Stimulated activated CD8-positive, alpha-beta memory T cell treated with anti-CD3 and anti-CD28 coated beads, Interleukin-4, amount 100 ng/mL, for 24 hours (primary cell): ENCODE measurements around the gene EXOC1L.
"Not testable (repeated sequence)": the region's sequence is repeated elsewhere in the genome, so short reads cannot be mapped to it uniquely, and the experiment has no call there.

Experiments
- DNase-seq: peaks from one replicate; pipeline ENCODE4 v3.0.0-alpha.2; 2020; ENCODE audit warnings: low read depth

EXOC1L gene

DNA sequence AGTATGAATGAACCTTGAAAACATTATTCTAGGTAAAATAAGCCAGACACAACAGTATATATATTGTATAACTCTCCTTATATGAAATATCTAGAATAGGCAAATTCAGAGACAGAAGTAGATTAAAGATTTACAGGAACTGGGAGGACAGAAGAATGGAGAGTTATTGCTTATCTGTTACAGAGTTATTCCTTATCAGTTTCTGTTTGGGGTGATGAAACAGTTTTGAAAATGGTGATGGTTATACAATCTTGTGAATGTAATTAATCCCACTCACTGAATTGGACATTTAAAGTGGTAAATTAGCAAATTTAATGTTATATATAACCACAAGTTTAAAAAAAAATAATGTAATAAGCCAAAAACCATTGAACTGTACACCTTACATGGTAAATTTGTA, 19.4 kb downstream of the EXOC1L start:
- no peak for DNase-seq

GRCh38 chr4:55840956-55841355, 21.4 kb downstream of the EXOC1L start:
- DNase-seq, result no peak

- DNase-seq, result not testable (repeated sequence)
Measured at GRCh38 chr4:55841373-55842239, 22.0 kb downstream of the EXOC1L start.

- DNase-seq, result not testable (repeated sequence)
Measured at GRCh38 chr4:55842312-55842711, 22.7 kb downstream of the EXOC1L start.

- DNase-seq, result no peak
Measured at GRCh38 chr4:55849724-55850123, 30.1 kb downstream of the EXOC1L start.

DNA sequence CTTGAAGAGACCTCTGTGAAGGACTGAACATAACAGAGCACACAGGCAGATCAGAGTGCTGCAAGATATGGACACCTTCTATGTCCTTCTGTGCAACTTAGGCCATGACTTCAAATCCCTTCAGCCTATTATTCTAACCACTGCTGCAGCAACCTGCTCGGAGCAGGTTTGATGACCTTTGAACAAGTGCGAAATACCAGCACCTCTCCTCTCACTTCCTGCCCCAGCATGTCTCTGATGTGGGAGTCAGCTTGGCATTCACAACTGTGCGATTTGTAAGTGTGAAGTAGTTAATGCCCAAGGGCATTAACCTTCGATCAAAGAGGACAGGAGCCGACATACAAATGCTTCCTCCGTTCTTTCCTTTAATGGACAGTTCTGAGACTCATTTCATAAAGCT, 32.3 kb downstream of the EXOC1L start:
- peak; percentile 1 for DNase-seq

- DNase-seq, result peak; percentile 98
Measured at GRCh38 chr4:55853484-55854046, 34.0 kb downstream of the EXOC1L start, which contains the start of gene EXOC1. Gene EXOC1 (plus strand): TSS chr4:55853648. CDS start chr4:55858324, 4,676 bp downstream.

DNA sequence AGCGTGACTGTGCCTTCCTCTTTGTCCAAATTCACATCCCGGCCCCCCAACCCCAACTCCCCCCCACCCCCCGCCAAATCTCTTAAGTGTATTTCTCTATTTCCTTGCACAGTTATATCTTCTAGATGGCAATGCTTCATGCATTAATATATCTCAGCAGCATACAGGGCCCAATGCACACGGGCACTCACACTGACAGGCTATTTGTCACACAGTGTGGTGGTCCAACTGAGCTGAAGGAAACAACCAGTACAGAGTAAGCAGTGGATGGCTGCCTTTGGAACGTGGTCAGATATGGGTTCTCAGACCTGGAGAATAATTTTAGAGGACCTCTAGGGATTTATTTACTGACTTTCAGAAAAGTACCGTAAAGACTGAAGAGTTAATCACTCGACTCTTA, 34.5 kb downstream of the EXOC1L start:
- no peak for DNase-seq

DNA sequence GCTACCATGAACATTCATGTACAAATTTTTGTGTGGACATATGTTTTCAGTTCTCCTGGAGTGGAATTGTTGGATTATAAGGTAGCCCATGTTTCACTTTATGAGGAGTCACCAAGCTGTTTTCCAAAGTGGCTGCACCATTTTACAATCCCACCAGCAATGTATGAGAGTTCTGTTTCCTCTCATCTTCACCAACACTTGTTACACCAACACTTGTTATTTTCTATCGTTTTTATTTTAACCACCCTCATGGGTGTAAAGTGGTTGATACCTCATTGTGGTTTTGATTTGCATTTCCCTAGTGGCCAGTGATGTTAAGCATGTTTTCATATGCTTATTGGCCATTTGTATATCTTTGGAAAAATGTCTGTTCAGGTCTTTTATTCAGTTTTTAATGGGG, 38.0 kb downstream of the EXOC1L start:
- no peak for DNase-seq

DNA sequence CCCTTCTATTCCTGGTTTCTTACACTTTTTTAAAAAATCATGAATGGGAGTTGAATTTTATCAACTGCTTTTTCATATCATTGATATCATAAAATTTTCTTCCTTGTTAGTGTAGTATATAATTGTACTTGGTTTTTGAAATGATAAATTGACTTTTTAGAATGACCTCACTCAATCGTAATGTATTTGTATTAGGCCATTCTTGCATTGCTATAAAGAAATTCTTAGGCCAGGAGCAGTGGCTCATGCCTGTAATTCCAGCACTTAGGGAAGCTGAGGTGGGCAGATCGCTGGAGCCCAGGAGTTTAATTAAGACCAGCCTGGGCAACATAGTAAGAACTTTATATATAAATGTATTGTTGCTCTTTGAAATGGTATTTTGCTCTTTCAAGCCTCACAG, 40.1 kb downstream of the EXOC1L start:
- DNase-seq, result no peak

GRCh38 chr4:55864577-55865223, 45.1 kb downstream of the EXOC1L start:
- no peak for DNase-seq

DNA sequence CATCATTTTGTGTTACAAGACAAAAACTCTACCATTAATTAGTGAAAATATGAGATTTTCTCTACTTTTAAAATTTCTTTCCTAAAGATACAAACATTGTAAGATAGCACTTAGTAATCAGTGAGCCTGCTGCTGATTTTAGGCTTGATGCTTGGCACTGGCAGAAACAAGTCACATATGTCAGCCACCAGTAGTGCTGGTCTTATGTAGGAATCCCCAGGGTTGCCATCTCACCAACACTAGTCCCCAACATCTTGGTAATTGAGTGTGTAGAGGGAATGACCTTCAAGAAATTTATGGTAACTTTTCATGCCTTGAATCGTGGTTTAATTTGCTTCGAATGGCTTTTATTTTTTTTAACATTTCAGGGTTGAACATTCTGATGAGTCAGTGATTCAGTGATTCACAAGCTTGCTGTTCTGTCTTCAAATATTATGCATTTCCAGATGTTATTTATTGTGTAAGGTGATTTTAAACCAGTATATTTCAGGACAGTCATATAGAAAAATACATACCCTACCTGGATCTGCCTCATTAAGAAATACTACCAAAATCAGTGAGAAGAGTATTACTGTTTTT, 45.7 kb downstream of the EXOC1L start:
- DNase-seq, result no peak

DNA sequence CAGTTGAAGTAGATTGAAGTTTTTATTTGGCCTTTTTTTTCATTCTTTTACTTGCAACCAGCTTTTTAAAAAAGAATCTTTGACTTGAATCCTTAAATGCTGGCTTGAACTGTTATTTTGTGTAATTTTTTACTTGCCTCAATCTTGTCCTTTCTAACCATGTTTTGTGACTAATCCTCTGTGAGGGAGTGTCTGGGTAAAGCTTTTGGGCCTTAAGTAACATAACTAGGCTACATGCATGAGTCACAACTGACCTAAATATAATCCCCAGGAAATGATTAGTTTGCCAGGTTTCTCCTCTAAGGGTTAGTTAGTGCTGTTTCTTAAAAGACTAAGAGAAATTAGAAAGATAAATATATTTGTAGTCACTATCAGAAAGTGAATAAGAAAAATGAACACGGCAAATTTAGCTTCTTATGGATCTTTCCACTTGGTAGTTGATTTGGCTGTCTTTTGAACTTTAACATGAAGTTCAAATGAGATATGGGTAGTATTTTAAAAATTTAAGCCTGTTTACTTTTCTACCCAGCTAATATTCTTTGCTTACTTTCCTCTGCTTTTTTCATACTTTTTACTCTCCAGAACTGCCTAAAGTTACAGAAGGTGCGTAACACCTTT, 46.8 kb downstream of the EXOC1L start:
- DNase-seq, result no peak

GRCh38 chr4:55866973-55867574, 47.5 kb downstream of the EXOC1L start:
- DNase-seq, result no peak

GRCh38 chr4:55868581-55869090, 49.0 kb downstream of the EXOC1L start:
- DNase-seq, result no peak

GRCh38 chr4:55871299-55871800, 51.8 kb downstream of the EXOC1L start:
- no peak for DNase-seq

- no peak for DNase-seq
Measured at GRCh38 chr4:55874831-55875230, 55.2 kb downstream of the EXOC1L start.

DNA sequence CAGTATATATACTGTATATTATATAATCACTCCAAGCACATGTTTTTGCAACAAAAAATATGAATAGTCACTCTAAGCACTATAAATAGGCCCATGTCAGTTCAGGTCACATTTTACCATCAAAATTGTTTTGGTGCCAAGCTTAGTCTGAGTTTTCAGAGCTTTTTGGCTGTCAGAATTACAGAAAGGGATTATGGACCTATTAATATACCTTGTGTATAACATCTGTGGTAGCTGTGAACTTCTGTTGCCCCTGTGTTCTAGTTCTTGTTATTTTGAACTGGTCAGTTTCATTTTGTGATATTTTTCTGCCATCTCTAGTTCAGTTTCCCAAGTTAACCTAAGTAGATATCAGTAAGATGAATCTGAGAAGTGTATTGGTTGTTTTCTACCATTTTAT, 56.8 kb downstream of the EXOC1L start:
- no peak for DNase-seq

GRCh38 chr4:55879224-55879623, 59.6 kb downstream of the EXOC1L start:
- no peak for DNase-seq

GRCh38 chr4:55880652-55881280, 61.2 kb downstream of the EXOC1L start:
- no peak for DNase-seq
